GM19467 (cell line): ENCODE measurements around the gene GCSAM.
A peak's percentile ranks its signal among the peaks of the same experiment; 100 is the strongest.
"Not testable (repeated sequence)": the region's sequence is repeated elsewhere in the genome, so short reads cannot be mapped to it uniquely, and the experiment has no call there.

ENCODE experiments used
- ATAC-seq: cut with Tn5 transposase; IDR thresholded peaks from one replicate; pipeline ENCODE4 v1.9.1; 2021; ENCODE audit warnings: mild to moderate bottlenecking, moderate library complexity; ENCODE audit not compliant: unreplicated experiment

Gene GCSAM

DNA sequence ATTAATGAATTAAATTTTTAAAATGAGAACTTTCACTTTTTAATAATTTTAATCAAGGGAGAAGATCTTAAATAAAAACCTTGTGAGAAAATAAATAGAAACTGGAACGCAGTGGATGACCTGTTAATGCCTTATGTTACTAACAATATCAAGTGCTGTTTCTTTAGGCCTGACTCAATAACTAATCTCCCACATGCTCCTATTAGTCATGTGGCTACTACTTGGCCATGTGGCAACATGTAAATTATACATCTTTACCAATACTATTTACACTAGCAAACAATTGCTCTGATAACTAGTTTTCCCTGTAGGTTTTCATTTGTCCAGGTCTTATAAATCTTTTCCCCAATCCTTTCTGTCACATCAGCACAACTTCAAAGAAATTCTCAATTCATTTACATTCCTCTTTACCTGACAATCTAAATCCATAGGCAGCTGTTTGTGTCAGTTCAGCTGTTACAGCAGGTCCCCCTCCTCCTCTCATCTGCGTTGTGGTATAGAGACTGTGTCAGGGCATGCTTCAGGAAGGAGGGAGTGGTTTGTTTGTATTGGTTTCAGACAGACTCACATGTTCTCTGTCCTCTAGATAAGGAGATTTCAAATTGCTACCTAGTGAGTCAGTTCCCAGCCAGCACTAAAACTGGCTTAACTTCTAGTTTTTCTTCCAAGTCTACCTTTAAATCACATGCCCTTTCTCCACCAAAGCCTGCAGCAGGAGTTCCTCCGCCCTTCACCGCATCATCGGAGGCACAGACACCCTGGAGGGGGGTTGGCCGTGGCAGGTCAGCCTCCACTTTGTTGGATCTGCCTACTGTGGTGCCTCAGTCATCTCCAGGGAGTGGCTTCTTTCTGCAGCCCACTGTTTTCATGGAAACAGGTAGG, 58.2 kb downstream of the GCSAM start:
- ATAC-seq: peak; percentile 58

DNA sequence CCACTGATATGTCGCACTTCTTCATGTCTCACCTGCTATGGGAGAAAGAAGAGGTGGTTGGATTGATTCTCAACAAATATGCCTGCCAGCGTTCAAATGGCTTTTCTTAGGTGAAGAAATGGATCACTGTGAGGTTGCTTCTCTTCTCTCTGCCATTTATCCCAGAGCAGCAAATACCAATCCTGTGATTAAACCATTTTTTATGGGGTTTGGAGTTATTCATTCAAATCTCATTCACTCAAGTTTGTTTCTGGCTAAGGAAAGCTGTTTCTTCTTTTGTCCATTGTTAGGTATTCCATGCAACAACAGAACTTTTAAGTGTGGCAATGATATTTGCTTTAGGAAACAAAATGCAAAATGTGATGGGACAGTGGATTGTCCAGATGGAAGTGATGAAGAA, 59.0 kb downstream of the GCSAM start:
- no peak for ATAC-seq

DNA sequence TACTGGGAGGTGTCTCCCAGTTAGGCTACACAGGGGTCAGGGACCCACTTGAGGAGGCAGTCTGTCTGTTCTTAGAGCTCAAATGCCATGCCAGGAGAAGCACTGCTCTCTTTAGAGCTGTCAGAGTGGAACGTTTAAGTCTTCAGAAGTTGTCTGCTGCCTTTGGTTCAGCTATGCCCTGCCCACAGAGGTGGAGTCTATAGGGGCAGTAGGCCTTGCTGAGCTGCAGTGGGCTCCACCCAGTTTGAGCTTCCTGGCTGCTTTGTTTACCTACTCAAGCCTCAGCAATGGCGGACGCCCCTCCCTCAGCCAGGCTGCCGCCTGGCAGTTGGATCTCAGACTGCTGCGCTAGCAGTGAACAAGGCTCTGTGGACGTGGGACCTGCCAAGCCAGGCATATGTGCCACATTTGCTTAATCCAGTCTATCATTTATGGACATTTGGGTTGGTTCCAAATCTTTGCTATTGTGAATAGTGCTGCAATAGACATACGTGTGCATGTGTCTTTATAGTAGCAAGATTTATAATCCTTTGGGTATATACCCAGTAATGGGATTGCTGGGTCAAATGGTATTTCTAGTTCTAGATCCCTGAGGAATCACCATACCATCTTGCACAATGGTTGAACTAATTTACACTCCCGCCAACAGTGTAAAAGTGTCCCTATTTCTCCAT, 60.5 kb downstream of the GCSAM start:
- not testable (repeated sequence) for ATAC-seq
